ENCODE data around the gene FOXO3. TPM values are rescaled to one million over a fixed set of nuclear protein-coding genes. Genes with fewer than 3 reads are reported as not detected.

The FOXO3 gene
- total and polyA plus RNA-seq, 2 of the 13 experiments (the other 11 are each of a cell fraction or from before 2014, with no cell fraction given): 16.0 to 22.5 TPM

DNA sequence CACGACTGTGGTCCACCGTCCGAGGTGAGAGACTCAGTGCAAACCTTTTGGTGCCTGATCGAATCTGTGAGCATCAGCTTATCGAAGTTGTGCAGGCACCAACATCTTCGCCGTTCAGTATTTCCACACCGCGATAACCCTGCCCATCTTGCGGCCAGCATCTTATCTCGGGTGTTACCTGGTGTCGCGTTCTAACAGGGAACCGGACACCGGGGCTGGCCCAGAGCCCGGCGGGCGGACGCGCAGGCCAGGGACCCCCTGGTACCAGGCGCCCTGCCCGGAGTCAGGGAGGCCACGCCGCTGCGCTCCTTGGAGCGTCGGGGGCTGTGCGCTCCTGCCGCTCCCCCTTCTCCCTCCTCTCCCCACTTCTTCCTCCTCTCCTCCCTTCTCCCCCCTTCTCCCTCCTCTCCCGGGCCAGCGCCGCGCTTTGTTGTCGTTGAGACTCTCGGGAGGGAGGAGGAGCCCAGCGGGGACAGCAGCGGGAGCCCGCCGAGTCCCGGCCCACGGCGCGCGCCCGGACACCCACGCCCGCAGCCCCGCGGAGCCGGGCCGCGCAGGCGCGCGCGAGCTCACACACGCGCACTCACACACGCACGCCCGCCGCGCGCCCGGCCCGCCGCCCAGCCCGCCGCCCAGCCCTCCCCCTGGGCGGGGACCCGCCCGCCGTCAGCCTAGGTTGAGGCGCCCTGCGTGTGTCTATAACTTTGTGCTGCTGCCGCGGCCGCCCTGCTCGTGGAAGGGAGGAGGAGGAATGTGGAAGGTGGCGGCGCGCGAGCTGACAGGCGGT is 1.4 kb upstream of the FOXO3 start (continued):
- TF ChIP-seq KIAA2018 (CRISPR knock-in tag; IDR thresholded peaks at IDR 0.05; ENCODE audit: borderline replicate concordance) (no peak), ZMYM2 (CRISPR knock-in tag; IDR thresholded peaks at IDR 0.05) (0 out of 2 replicates have a peak, but pooled peaks have one; percentile 6), HIVEP1 (CRISPR knock-in tag; IDR thresholded peaks at IDR 0.05) (no peak), SIN3A (IDR thresholded peaks at IDR 0.05; ENCODE audit: borderline replicate concordance, low read depth, low read length) (peak; percentile 82; the same call in 1 of the 2 replicates), ZFP91 (CRISPR knock-in tag; IDR thresholded peaks at IDR 0.05; ENCODE audit: borderline replicate concordance) (0 out of 2 replicates have a peak, but pooled peaks have one; percentile 3), ZNF326 (CRISPR knock-in tag; IDR thresholded peaks at IDR 0.05; ENCODE audit: borderline replicate concordance) (no peak), ZNF572 (CRISPR knock-in tag; IDR thresholded peaks at IDR 0.05) (peak; percentile 29; the same call in 1 of the 2 replicates), ZNF605 (CRISPR knock-in tag; IDR thresholded peaks at IDR 0.05) (0 out of 2 replicates have a peak, but pooled peaks have one; percentile 61), YEATS4 (CRISPR knock-in tag; IDR thresholded peaks at IDR 0.05; ENCODE audit: borderline replicate concordance) (0 out of 2 replicates have a peak, but pooled peaks have one; percentile 37), ZNF207 (IDR thresholded peaks at IDR 0.05; ENCODE audit: borderline replicate concordance) (no peak), ZNF547 (CRISPR knock-in tag; IDR thresholded peaks at IDR 0.05) (peak; percentile 24; the same call in 1 of the 2 replicates), TEAD2 (CRISPR knock-in tag; IDR thresholded peaks at IDR 0.05) (no peak), ZNF775 (CRISPR knock-in tag; IDR thresholded peaks at IDR 0.05; ENCODE audit: borderline replicate concordance) (peak; percentile 66; the same call in 1 of the 2 replicates), LCORL (IDR thresholded peaks at IDR 0.05) (no peak), LCORL (CRISPR knock-in tag; IDR thresholded peaks at IDR 0.05) (0 out of 2 replicates have a peak, but pooled peaks have one; percentile 12), ASH2L (IDR thresholded peaks at IDR 0.05; ENCODE audit: insufficient read length, low read depth, low read length) (no peak)
- TF ChIP-seq, protein P1, sequence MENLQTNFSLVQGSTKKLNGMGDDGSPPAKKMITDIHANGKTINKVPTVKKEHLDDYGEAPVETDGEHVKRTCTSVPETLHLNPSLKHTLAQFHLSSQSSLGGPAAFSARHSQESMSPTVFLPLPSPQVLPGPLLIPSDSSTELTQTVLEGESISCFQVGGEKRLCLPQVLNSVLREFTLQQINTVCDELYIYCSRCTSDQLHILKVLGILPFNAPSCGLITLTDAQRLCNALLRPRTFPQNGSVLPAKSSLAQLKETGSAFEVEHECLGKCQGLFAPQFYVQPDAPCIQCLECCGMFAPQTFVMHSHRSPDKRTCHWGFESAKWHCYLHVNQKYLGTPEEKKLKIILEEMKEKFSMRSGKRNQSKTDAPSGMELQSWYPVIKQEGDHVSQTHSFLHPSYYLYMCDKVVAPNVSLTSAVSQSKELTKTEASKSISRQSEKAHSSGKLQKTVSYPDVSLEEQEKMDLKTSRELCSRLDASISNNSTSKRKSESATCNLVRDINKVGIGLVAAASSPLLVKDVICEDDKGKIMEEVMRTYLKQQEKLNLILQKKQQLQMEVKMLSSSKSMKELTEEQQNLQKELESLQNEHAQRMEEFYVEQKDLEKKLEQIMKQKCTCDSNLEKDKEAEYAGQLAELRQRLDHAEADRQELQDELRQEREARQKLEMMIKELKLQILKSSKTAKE (CRISPR knock-in tag; IDR thresholded peaks at IDR 0.05; ENCODE audit: borderline replicate concordance): peak; percentile 51; the same call in 1 of the 2 replicates
